GM23248 (cell line): ENCODE results near the gene ZFYVE26. TPM values are rescaled to one million over a fixed set of nuclear protein-coding genes. Genes with fewer than 3 reads are reported as not detected.
A peak's percentile ranks its signal among the peaks of the same experiment; 100 is the strongest.

Experiments
- DNase-seq: peaks from one replicate; pipeline ENCODE4 v3.0.0-alpha.2; 2015
- H2AFZ ChIP-seq: fragments of 200-600 bp; sonication (generic); 2 replicates; pipeline ENCODE4 v1.6.1; 2016; ENCODE audit warnings: antibody characterized with exemption
- H3F3A ChIP-seq: fragments of 200-600 bp; sonication (generic); 2 replicates; pipeline ENCODE4 v1.6.1; 2016; ENCODE audit warnings: mild to moderate bottlenecking, antibody characterized with exemption, mixed run types; ENCODE audit not compliant: insufficient read depth
- H3K27ac ChIP-seq: fragments of 200-600 bp; sonication (generic); 2 replicates; pipeline ENCODE4 v1.5.1; 2016; ENCODE audit warnings: mild to moderate bottlenecking
- H3K27me3 ChIP-seq: fragments of 200-600 bp; sonication (generic); replicated peaks from 2 replicates; pipeline ENCODE4 v1.6.1; 2016; ENCODE audit warnings: mild to moderate bottlenecking; ENCODE audit not compliant: insufficient read depth
- H3K36me3 ChIP-seq: fragments of 200-600 bp; sonication (generic); 2 replicates; pipeline ENCODE4 v1.6.1; 2016; ENCODE audit warnings: low read depth, mild to moderate bottlenecking
- H3K4me1 ChIP-seq: fragments of 200-600 bp; sonication (generic); 2 replicates; pipeline ENCODE4 v1.6.1; 2016; ENCODE audit warnings: mild to moderate bottlenecking; ENCODE audit not compliant: insufficient read depth
- H3K4me2 ChIP-seq: fragments of 200-600 bp; sonication (generic); one replicate; pipeline ENCODE4 v1.6.1; 2016; ENCODE audit warnings: mild to moderate bottlenecking; ENCODE audit not compliant: unreplicated experiment
- H3K4me3 ChIP-seq: fragments of 200-600 bp; sonication (generic); 2 replicates; pipeline ENCODE4 v1.5.1; 2016; ENCODE audit warnings: mild to moderate bottlenecking
- H3K79me2 ChIP-seq: fragments of 200-600 bp; sonication (generic); 2 replicates; pipeline ENCODE4 v1.6.1; 2016; ENCODE audit warnings: mild to moderate bottlenecking; ENCODE audit not compliant: insufficient read depth
- H3K9ac ChIP-seq: fragments of 200-600 bp; sonication (generic); 2 replicates; pipeline ENCODE4 v1.6.1; 2016; ENCODE audit warnings: mild to moderate bottlenecking
- H3K9me2 ChIP-seq: fragments of 200-600 bp; sonication (generic); 2 replicates; pipeline ENCODE4 v1.6.1; 2016; ENCODE audit warnings: mixed run types, mild to moderate bottlenecking, moderate library complexity; ENCODE audit not compliant: insufficient read depth
- H3K9me3 ChIP-seq: fragments of 200-600 bp; sonication (generic); one replicate; pipeline ENCODE4 v1.6.1; 2017; ENCODE audit warnings: low read depth
- H4K20me1 ChIP-seq: fragments of 200-600 bp; sonication (generic); 2 replicates; pipeline ENCODE4 v1.6.0; 2016; ENCODE audit not compliant: insufficient read depth
- EZH2 ChIP-seq: fragments of 200-600 bp; sonication (generic); IDR thresholded peaks from 2 replicates; pipeline ENCODE4 v1.6.1; 2018; ENCODE audit warnings: antibody characterized with exemption, mild to moderate bottlenecking; ENCODE audit not compliant: insufficient read depth, poor library complexity, severe bottlenecking
- EZH2phosphoT487 ChIP-seq: fragments of 200-600 bp; sonication (generic); IDR thresholded peaks from 2 replicates; pipeline ENCODE4 v1.6.1; 2018; ENCODE audit warnings: antibody characterized with exemption, moderate library complexity, mild to moderate bottlenecking, low read depth; ENCODE audit not compliant: insufficient read depth
- WGBS, 2 experiments: methylation state at CpG; one replicate each; pipeline ENCODE4 v1.1.6; 2015 to 2017; ENCODE audit warnings: low lambda C conversion rate in 2 of 2, low coverage in 1 of 2; ENCODE audit errors: missing lambda C conversion rate in 2 of 2; 5-methylcytosine and 5-hydroxymethylcytosine counted together
- in situ Hi-C: fragments of 300-500 bp; cut with MboI; formaldehyde crosslinking; loops from 2 replicates; pipeline ENCODE4 v1.15.0; 2020
- polyA plus RNA-seq: library from polyadenylated mRNA; unstranded; fragments of >200 nt; fragmentation: Nextera tagmentation; extraction: Ambion mirVana; gene quantifications from 2 replicates; pipeline ENCODE4 v1.2.1, GENCODE V29; 2016
- total RNA-seq: library from RNA; depleted of rRNA; stranded (reverse); fragments of >200 nt; shearing (Covaris generic); gene quantifications from 2 replicates; pipeline ENCODE4 v1.2.3, GENCODE V29; 2014

ZFYVE26 gene
- total and polyA plus RNA-seq, 2 experiments from 2014 or later: 2.7 to 10.8 TPM

- Histone ChIP-seq H3K4me1 (no peaks in the 10 kb centered on the region), H4K20me1 (no peaks in the 10 kb centered on the region), H3K4me3 (no peak overlapping the region), H3F3A (no peaks in the 10 kb centered on the region), H3K79me2 (no peaks in the 10 kb centered on the region), H3K36me3 (peaks cover 14% of the 10 kb centered on the region; the same call in 1 of the 2 replicates), H3K27me3 (no peaks in the 10 kb centered on the region), H3K4me2 (no peak overlapping the region), H2AFZ (no peak overlapping the region), H3K9ac (no peak overlapping the region), H3K27ac (no peak overlapping the region), H3K9me2 (no peaks in the 10 kb centered on the region), H3K9me3 (no peaks in the 10 kb centered on the region)
- in situ Hi-C loops: no loop called here
- no peak for TF ChIP-seq EZH2phosphoT487
- TF ChIP-seq EZH2: no peak
- 97 to 99% methylated on average over 10 of the region's 10 CpGs for WGBS, 2 experiments
- no peak for DNase-seq
Observed at GRCh38 chr14:67748312-67748711, 68.1 kb downstream of the ZFYVE26 start.

- Histone ChIP-seq H3K4me2 (no peak overlapping the region), H3K9ac (no peak overlapping the region), H3F3A (no peaks in the 10 kb centered on the region), H3K9me3 (no peaks in the 10 kb centered on the region), H2AFZ (no peak overlapping the region), H3K27ac (no peak overlapping the region), H3K27me3 (no peaks in the 10 kb centered on the region; the same call in 1 of the 2 replicates), H3K36me3 (peaks cover 12% of the 10 kb centered on the region; the same call in 1 of the 2 replicates), H3K4me1 (no peaks in the 10 kb centered on the region), H4K20me1 (no peaks in the 10 kb centered on the region), H3K9me2 (no peaks in the 10 kb centered on the region), H3K4me3 (no peak overlapping the region), H3K79me2 (no peaks in the 10 kb centered on the region)
- WGBS, 2 experiments: 92 to 100% methylated on average over 1 of the region's 1 CpG
- DNase-seq: no peak
- in situ Hi-C loops: no loop called here
- TF ChIP-seq EZH2 (no peak), EZH2phosphoT487 (no peak)
Observed at GRCh38 chr14:67746927-67747326, 69.5 kb downstream of the ZFYVE26 start.

GRCh38 chr14:67744046-67744445 lies 72.3 kb downstream of the ZFYVE26 start:
- Histone ChIP-seq H3K79me2 (no peaks in the 10 kb centered on the region), H3K9ac (no peak overlapping the region), H3K36me3 (0 out of 2 replicates have a peak, but pooled peaks cover 3% of the 10 kb centered on the region), H3K4me1 (peaks cover 4% of the 10 kb centered on the region), H2AFZ (no peak overlapping the region), H3K9me2 (no peaks in the 10 kb centered on the region), H3K27me3 (no peaks in the 10 kb centered on the region; the same call in 1 of the 2 replicates), H3K27ac (no peak overlapping the region), H3F3A (peaks cover 8% of the 10 kb centered on the region), H3K4me3 (no peak overlapping the region), H4K20me1 (no peaks in the 10 kb centered on the region), H3K9me3 (no peaks in the 10 kb centered on the region), H3K4me2 (no peak overlapping the region)
- in situ Hi-C loops: no loop called here
- no peak for DNase-seq
- TF ChIP-seq EZH2: no peak
- no peak for TF ChIP-seq EZH2phosphoT487
- WGBS, 2 experiments: 76 to 79% methylated on average over 2 of the region's 2 CpGs

GRCh38 chr14:67738740-67739504 lies 77.5 kb downstream of the ZFYVE26 start:
- Histone ChIP-seq H3K79me2 (no peaks in the 10 kb centered on the region), H3K27ac (peak overlapping the region; percentile 29), H3K4me2 (peak overlapping the region; percentile 7), H2AFZ (no peak overlapping the region), H3K27me3 (no peaks in the 10 kb centered on the region; the same call in 1 of the 2 replicates), H3K9ac (no peak overlapping the region), H3K4me1 (peaks cover 10% of the 10 kb centered on the region), H3K4me3 (no peak overlapping the region), H3K36me3 (no peaks in the 10 kb centered on the region), H4K20me1 (no peaks in the 10 kb centered on the region), H3F3A (peaks cover 14% of the 10 kb centered on the region), H3K9me3 (no peaks in the 10 kb centered on the region), H3K9me2 (no peaks in the 10 kb centered on the region)
- 49% methylated on average over 12 of the region's 12 CpGs for WGBS, 2 experiments
- peak; percentile 98 for DNase-seq
- in situ Hi-C loops: no loop called here
- TF ChIP-seq EZH2phosphoT487: peak; percentile 59; the same call in 1 of the 2 replicates
- no peak for TF ChIP-seq EZH2
